GM19455 (cell line): Measurements from ENCODE around the gene SUDS3.

ENCODE experiments used
- ATAC-seq: cut with Tn5 transposase; IDR thresholded peaks from one replicate; pipeline ENCODE4 v1.9.1; 2021; ENCODE audit not compliant: unreplicated experiment

The SUDS3 gene

GRCh38 chr12:118436986-118437385 lies 60.6 kb downstream of the SUDS3 start:
- ATAC-seq = no peak

GRCh38 chr12:118439068-118439467 lies 62.7 kb downstream of the SUDS3 start:
- ATAC-seq = no peak

DNA sequence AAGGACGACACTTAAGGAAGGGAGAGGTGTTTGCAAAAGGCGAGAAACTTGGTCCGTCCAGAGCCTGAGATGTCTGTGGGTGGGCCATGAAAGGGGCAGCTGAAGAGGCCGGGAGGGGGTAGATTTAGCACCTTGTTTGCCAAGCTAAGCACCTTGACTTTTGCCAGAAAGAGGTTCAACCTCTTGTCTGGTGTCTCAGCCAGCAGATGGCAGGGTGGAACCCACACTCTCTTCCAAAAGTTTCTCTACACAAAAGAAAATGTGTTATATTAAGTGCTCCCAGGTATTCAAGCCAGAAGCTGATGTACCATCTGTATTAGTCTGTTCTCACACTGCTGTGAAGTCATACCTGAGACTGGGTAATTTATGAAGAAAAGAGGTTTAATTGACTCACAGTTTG lies 69.9 kb downstream of the SUDS3 start:
- no peak for ATAC-seq

DNA sequence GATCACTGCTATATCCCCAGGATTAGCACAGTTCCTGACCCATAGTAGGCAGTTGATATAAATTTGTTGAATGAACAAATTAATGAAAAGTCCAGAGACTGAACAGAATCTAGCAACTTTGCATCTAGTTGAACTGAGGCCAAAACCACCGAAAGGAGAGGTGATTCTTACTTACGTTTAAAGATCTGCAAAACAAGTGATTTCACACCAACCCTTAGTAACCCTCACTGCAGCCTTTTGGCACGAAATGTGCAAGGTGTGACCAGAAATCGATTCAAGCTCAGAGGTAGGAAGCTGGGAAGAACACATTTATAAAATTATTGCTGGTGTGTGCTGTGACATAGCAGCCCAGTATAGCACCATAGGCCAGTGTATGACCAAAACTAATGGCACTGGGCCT lies 70.8 kb downstream of the SUDS3 start:
- ATAC-seq = no peak

DNA sequence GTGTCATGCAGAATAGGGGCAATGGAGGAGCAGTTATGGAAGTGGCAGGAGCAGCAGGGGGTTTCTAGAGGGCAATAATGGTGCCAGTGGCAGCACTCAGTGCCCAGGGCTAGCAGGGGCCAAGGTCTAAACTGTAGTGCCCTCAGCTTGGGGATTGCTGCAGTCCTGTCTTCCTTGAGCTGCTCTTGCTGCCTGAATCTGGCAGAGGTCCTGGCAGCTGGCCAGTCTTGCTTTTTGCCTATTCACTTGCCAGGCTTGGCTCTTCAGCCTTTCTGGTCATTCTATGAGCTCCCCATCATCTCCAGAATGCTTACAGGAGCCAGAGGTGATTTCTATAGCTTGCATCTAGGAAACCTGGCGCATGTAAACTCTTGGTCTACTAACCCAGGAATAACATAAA lies 72.0 kb downstream of the SUDS3 start:
- no peak for ATAC-seq

- ATAC-seq = no peak
Measured at GRCh38 chr12:118455327-118455726, 79.0 kb downstream of the SUDS3 start.

DNA sequence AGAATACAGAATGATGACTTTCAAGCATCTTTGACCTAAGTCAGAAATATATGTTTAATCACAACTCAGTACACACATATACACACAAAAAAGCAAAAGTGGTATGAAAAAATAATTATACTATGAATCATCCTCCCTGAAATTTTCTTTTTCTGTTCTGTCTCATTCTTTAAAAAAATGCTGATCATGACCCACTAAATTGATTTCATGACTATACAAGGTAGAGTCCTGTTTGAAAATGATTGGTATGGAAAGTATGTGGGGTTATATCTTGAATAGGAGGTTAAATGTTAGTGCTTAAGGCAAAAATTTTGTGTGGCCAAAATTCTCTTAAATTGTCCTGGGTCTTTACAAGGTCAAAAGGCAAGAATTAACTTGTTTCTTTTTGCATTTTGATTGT lies 80.4 kb downstream of the SUDS3 start:
- no peak for ATAC-seq

DNA sequence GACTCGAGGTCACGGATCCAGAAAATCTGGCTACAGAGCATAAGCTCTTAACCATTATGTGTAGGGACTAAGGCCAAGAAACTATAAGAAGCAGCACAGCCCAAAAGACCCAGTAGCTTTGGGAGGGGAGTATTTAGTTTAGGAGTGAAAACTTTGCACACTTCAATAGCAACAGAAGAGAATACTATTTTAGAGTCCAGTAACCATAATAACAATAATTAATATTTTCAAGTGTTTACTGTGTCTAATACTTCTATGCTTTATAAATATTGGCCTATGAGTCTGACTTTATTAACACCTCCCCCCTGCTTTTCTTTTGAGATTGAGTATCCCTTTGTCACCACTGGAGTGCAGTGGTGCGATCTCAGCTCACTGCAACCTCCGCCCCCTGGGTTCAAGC lies 82.8 kb downstream of the SUDS3 start:
- ATAC-seq = no peak

- ATAC-seq = no peak
Measured at GRCh38 chr12:118463677-118464076, 87.3 kb downstream of the SUDS3 start.

DNA sequence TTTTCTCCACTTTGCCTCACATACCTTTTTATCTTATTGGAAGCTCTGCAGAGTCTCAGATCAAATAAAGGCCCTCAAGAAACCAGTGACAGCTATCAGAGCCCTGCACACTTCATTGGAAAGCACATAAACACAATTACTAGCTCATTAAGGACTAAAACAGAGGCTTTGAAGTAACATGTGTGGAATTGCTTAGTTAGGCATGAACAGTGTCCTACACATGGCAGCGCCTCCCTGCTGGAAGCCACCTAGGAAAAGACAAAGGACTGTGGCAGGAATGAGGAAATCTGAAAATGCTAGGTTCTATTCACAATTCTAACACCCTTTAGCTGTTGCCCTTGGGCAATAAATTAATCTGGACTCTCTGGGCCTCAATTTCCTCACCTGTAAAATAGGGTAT lies 89.4 kb downstream of the SUDS3 start:
- ATAC-seq = no peak
